HEK293T (cell line): ENCODE data around the gene CIT.

Experiments used
- CTCF ChIA-PET: fragments of 350-600 bp; formaldehyde crosslinking; extraction: SDS; loops from one replicate; lab custom pipeline; 2021; ENCODE audit warnings: antibody characterized with exemption, inconsistent platforms; lab: Yijun Ruan, JAX
- POLR2A ChIA-PET: fragments of 350-600 bp; formaldehyde crosslinking; extraction: SDS; loops from one replicate; lab custom pipeline; 2020; ENCODE audit warnings: antibody characterized with exemption, inconsistent platforms; lab: Yijun Ruan, JAX
- DNase-seq: peaks from one replicate; pipeline ENCODE4 v3.0.0; 2012; ENCODE audit warnings: mixed read lengths; ENCODE audit errors: extremely low spot score
- ARNT ChIP-seq: fragments of 450-650 bp; IDR thresholded peaks from 2 replicates; pipeline ENCODE4 v1.6.1; 2017; ENCODE audit warnings: mild to moderate bottlenecking
- BHLHE40 ChIP-seq: fragments of 450-650 bp; IDR thresholded peaks from 2 replicates; pipeline ENCODE4 v1.6.1; 2016; ENCODE audit warnings: mild to moderate bottlenecking, moderate library complexity, borderline replicate concordance
- CTBP1 ChIP-seq: fragments of 450-650 bp; IDR thresholded peaks from 2 replicates; pipeline ENCODE4 v1.6.1; 2016; ENCODE audit warnings: borderline replicate concordance
- ELF4 ChIP-seq: fragments of 450-650 bp; IDR thresholded peaks from 2 replicates; pipeline ENCODE4 v1.6.1; 2017; ENCODE audit warnings: antibody characterized with exemption
- FOXA1 ChIP-seq: fragments of 450-650 bp; IDR thresholded peaks from 2 replicates; pipeline ENCODE4 v1.6.1; 2016; ENCODE audit warnings: mild to moderate bottlenecking
- FOXK2 ChIP-seq: fragments of 450-650 bp; IDR thresholded peaks from 2 replicates; pipeline ENCODE4 v1.6.1; 2016; ENCODE audit warnings: mild to moderate bottlenecking
- FOXM1 ChIP-seq: fragments of 450-650 bp; IDR thresholded peaks from 2 replicates; pipeline ENCODE4 v1.6.1; 2017; ENCODE audit warnings: mild to moderate bottlenecking, borderline replicate concordance
- HDGF ChIP-seq: fragments of 450-650 bp; IDR thresholded peaks from 2 replicates; pipeline ENCODE4 v1.6.1; 2017; ENCODE audit warnings: antibody characterized with exemption, borderline replicate concordance
- L3MBTL2 ChIP-seq: fragments of 450-650 bp; conservative IDR thresholded peaks from 2 replicates; pipeline ENCODE4 v1.6.1; 2016; ENCODE audit warnings: mild to moderate bottlenecking
- LEF1 ChIP-seq: fragments of 450-650 bp; IDR thresholded peaks from 2 replicates; pipeline ENCODE4 v1.6.1; 2017; ENCODE audit warnings: mild to moderate bottlenecking, borderline replicate concordance
- NFRKB ChIP-seq: fragments of 450-650 bp; IDR thresholded peaks from 2 replicates; pipeline ENCODE4 v1.6.1; 2016; ENCODE audit warnings: mild to moderate bottlenecking, moderate library complexity
- SP1 ChIP-seq: fragments of 450-650 bp; IDR thresholded peaks from 2 replicates; pipeline ENCODE4 v1.6.1; 2017
- SUZ12 ChIP-seq: fragments of 450-650 bp; IDR thresholded peaks from 2 replicates; pipeline ENCODE4 v1.6.1; 2016; ENCODE audit warnings: mild to moderate bottlenecking
- TARDBP ChIP-seq: fragments of 450-650 bp; IDR thresholded peaks from 2 replicates; pipeline ENCODE4 v1.6.1; 2016
- ZNF384 ChIP-seq: fragments of 450-650 bp; IDR thresholded peaks from 2 replicates; pipeline ENCODE4 v1.6.1; 2016
- TF ChIP-seq, protein P1 (sequence below): fragments of 450-650 bp; IDR thresholded peaks from 2 replicates; pipeline ENCODE4 v1.6.1; 2016

CIT gene

DNA sequence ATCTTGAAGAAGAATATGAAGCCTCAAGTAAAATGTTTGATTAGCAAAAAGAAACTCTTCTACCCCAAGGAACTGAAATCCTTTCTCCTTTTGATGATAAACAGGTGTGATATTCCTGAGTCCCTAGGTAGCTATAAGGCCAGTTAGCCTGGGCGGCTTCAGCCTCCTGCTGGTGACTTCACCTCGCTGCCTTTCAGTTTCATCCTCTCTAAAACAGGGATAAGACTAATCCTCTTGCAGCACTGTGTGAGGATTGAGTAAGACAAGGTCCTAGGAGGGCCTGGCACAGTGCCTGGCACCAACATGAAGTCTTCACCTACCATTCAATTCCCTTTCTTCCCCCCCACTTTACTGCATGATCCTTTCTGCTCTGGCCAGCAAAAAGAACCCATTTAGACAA, 42.1 kb downstream of the CIT start:
- TF ChIP-seq FOXM1 (no peak), TARDBP (no peak), HDGF (no peak), ELF4 (no peak), SUZ12 (no peak), NFRKB (no peak), CTBP1 (no peak), BHLHE40 (no peak)
- POLR2A ChIA-PET: no interaction called here
- DNase-seq: no peak
- CTCF ChIA-PET: no interaction called here

GRCh38 chr12:119829439-119829838, 47.7 kb downstream of the CIT start:
- ChIA-PET CTCF (interaction anchor here (0.8 kb wide), 1 partner anchor 49 kb away, joined by 3 read pairs; no protein-coding TSS in a partner anchor), POLR2A (no interaction called here)
- TF ChIP-seq ELF4 (no peak), NFRKB (no peak)
- TF ChIP-seq, protein P1, sequence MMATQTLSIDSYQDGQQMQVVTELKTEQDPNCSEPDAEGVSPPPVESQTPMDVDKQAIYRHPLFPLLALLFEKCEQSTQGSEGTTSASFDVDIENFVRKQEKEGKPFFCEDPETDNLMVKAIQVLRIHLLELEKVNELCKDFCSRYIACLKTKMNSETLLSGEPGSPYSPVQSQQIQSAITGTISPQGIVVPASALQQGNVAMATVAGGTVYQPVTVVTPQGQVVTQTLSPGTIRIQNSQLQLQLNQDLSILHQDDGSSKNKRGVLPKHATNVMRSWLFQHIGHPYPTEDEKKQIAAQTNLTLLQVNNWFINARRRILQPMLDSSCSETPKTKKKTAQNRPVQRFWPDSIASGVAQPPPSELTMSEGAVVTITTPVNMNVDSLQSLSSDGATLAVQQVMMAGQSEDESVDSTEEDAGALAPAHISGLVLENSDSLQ: no peak
- no peak for DNase-seq

DNA sequence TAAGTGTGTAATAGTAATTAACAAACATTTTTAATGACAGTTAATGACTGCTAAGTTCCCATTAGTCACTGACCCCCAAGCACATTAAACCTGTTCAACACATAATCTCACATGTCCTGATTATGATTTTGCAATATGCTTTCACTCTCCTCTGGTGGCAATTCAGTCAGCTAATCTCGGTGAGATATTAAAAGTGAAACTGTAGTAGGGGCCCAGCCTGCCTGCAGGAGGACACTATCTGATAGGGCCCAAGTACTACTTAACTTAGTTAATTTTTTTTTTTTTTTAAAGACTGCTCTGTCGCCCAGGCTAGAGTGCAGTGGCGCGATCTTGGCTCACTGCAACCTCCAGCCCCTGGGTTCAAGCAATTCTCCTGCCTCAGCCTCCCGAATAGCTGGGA, 48.8 kb downstream of the CIT start:
- ChIA-PET CTCF (no interaction called here), POLR2A (no interaction called here)
- TF ChIP-seq, protein P1: no peak
- TF ChIP-seq TARDBP (no peak), FOXA1 (no peak), BHLHE40 (no peak), ARNT (no peak), L3MBTL2 (no peak), ELF4 (no peak), NFRKB (no peak), FOXM1 (no peak), FOXK2 (no peak), ZNF384 (no peak), SUZ12 (no peak), HDGF (no peak), CTBP1 (no peak), SP1 (no peak)
- DNase-seq: no peak

GRCh38 chr12:119827760-119828159, 49.4 kb downstream of the CIT start:
- ChIA-PET POLR2A (no interaction called here), CTCF (no interaction called here)
- no peak for DNase-seq
- TF ChIP-seq FOXA1 (no peak), FOXK2 (no peak)

GRCh38 chr12:119826661-119827445, 50.3 kb downstream of the CIT start:
- ChIA-PET CTCF (interaction anchor here (0.6 kb wide), 1 partner anchor 98 kb away, joined by 3 read pairs; no protein-coding TSS in a partner anchor), POLR2A (no interaction called here)
- DNase-seq: no peak
- TF ChIP-seq L3MBTL2 (no peak), ARNT (no peak)

DNA sequence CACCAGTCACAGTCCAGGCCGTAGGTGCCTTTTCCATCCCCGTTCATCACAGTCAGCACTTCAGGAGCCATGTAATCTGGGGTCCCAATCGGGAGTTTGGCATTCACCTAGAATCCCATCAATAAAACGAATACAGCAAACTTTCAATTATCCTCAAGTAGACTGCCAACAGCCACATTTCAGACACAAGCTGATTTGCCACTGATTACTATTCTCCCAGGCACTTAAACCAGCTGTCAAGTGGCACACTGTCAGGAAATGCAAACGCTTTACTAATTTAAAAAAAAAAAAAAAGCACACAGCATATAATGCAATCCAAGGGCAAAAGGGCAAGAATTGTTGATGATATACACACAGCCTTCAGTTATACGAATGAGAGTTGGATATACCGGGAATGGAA, 51.9 kb downstream of the CIT start:
- TF ChIP-seq L3MBTL2 (no peak), FOXA1 (no peak), SUZ12 (no peak), TARDBP (no peak), NFRKB (no peak), ELF4 (no peak), CTBP1 (no peak), FOXM1 (no peak), FOXK2 (no peak), HDGF (no peak), ZNF384 (no peak), BHLHE40 (no peak), LEF1 (no peak), ARNT (no peak)
- TF ChIP-seq, protein P1: no peak
- no peak for DNase-seq
- CTCF ChIA-PET: no interaction called here
- POLR2A ChIA-PET: no interaction called here

DNA sequence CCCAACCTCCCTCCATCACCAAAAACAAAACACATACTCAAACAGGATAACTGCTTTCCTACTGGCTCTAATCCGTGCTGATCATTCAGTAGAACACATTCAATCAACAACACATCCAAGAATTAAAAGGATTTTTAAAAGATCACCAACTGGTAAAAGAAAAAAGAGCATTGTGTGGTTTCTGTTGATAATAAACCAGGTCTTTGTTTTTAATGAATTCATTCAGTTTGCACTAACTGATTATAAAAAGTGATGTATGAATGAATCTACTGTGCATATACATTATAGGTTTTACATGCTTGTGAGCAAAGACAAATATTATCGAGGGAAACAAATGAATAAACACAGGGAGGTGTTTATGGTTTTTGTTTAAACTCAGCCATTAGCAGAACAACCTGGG, 55.1 kb downstream of the CIT start:
- no peak for DNase-seq
- TF ChIP-seq CTBP1 (no peak), ZNF384 (no peak), L3MBTL2 (no peak), FOXM1 (no peak), BHLHE40 (no peak), LEF1 (no peak), NFRKB (no peak), FOXA1 (no peak), FOXK2 (no peak), ELF4 (no peak), ARNT (no peak), HDGF (no peak), SP1 (no peak)
- TF ChIP-seq, protein P1: no peak
- ChIA-PET CTCF (no interaction called here), POLR2A (no interaction called here)
